GM19452 (cell line): ENCODE data around the gene ZNF768.
"Not testable (repeated sequence)": the region's sequence is repeated elsewhere in the genome, so short reads cannot be mapped to it uniquely, and the experiment has no call there.

Experiments used
- ATAC-seq: cut with Tn5 transposase; IDR thresholded peaks from one replicate; pipeline ENCODE4 v1.9.1; 2021; ENCODE audit not compliant: unreplicated experiment

The ZNF768 gene

DNA sequence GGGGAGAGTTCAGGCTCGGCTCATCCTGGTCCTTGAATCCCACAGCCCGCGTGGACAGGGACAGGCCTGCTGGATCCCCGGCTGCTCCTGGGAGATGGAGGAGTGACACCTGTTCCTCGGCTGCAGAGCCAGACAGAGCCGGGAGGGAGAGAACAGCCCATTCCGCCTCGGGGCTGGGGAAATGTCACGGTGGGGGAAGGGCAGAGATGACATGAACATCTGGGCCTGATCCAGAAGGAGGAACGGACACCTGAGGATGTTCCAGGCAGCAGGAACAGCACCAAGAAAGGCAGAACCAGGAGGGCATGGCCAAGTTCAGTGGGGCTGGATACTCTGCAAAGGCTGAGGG, 29.7 kb upstream of the ZNF768 start:
- ATAC-seq: no peak

DNA sequence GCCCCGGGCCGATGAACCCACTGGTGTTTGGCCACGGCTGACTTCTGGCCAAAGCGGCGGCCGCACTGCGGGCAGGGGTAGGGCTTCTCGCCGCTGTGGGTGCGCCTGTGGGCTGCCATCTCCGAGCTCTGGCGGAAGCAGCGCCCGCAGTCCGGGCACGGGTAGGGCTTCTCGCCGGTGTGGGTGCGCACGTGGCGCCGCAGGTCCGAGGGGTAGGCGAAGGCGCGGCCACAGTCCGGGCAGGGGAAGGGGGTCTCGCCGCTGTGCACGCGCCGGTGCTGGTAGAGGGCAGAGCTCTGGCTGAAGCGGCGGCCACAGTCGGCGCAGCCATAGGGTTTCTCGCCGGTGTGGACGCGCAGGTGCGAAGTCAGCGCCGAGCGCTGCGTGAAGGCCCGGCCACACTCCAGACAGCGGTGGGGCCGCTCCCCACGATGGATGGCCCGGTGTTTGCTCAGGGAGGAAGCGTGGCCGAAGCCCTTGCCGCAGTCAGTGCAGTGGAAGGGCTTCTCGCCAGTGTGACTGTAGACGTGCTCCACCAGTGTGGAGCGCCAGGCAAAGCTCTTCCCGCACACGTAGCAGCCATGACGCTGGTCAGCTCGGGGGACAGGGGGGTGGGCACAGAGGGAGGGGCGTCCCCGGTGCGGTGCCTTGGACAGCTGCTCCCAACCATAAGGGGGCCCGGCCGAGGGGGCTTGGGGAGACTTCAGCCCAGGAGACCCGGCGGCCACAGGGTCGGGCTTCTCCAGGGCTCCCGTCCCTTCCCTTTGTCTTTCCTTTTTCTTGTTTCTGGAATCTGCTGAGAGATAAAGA, 29.2 kb upstream of the ZNF768 start:
- ATAC-seq: no peak

DNA sequence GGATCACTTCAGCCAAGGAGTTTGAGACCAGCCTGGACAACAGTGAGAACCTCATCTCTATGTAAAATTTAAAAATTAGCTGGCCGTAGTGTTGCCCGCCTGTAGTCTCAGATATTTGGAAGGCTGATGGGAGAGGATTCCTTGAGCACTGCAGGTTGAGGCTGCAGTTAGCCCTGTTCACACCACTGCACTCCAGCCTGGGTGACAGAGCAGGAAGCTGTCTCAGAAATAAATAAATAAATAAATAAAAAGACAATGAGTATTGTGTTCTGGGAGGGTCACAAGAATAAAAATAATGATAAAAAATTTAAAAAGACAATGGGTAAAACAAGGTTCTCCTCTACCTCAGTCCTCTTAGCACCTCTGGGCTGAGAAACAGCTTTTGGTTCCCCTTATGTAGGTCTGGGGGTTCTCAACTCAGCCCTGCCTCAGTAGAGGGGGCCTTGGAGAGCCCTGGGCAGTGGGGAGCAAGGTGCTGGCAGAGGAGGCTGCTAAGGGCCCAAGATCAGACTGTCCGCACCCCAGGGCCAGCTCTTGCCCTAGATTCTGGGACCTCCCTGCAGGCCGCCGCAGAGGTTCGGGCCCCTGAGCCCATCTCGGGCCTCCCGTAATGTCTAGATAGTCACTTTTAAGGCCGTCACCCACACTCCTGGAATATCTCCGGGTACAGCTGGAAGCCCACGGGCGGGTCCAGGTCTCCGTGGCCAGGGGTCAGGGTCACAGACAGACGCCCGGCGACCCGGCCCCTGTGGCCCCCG, 28.4 kb upstream of the ZNF768 start:
- no peak for ATAC-seq

DNA sequence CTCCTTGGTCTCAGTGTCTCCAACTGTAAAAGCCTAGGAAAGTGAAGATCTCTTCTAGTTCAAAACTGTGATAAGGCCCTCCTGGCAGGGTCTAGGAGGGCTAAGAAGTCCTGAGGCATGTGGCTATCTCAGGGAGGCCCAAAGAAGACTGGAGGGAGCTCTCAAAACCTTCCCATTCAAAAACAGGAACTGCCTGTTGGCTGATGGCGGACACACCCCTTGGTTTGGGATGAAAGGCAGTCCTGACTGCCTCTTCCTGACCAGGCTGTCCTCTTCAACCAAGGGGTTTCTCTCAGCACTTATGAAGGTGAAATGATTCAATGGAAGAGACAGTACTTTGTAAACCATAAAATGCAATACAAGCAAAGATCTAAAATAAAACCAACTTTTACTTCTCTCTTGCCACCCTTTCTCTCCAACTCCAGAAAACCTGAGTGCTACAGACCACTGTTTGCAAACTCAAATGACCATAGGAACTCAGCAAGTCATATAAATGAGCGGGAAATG, 27.1 kb upstream of the ZNF768 start:
- no peak for ATAC-seq

DNA sequence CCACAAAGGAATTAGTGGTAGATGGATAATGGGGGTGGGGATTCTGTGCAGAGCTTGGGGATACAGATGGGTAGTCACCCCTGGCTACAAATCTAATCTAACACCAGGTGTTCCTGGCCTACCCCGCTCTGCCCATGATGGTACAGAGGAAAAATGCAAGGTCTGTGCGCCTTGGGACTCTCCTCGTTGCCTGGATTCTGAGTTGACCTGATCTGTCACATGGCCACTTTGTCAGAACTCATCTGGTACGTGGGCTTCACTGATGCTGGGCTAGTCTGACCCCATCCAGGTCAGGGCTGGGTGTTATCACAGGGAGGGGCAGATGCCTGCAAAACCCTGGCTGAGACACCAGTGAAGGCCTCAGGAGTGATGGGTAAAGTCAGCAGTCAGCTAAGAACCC, 26.6 kb upstream of the ZNF768 start:
- ATAC-seq: no peak

DNA sequence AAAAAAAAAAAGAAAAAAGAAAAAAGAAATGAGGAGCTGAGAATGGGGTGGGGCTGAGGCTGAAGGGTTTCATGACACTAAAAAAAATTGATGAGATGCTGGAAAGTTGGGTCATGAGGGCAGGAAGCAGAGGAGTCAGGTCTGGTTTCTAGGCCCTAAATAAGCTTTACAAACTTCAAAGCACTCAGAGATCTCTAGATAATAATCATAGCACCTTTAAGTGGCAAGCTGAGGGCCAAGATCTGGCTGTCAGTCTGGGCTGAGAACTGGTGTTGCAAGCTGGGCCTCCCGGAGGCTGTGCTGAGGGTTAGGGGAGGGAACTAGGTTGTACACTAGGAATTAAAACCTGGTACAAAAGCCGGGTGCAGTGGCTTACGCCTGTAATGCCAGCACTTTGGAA, 25.4 kb upstream of the ZNF768 start:
- no peak for ATAC-seq

DNA sequence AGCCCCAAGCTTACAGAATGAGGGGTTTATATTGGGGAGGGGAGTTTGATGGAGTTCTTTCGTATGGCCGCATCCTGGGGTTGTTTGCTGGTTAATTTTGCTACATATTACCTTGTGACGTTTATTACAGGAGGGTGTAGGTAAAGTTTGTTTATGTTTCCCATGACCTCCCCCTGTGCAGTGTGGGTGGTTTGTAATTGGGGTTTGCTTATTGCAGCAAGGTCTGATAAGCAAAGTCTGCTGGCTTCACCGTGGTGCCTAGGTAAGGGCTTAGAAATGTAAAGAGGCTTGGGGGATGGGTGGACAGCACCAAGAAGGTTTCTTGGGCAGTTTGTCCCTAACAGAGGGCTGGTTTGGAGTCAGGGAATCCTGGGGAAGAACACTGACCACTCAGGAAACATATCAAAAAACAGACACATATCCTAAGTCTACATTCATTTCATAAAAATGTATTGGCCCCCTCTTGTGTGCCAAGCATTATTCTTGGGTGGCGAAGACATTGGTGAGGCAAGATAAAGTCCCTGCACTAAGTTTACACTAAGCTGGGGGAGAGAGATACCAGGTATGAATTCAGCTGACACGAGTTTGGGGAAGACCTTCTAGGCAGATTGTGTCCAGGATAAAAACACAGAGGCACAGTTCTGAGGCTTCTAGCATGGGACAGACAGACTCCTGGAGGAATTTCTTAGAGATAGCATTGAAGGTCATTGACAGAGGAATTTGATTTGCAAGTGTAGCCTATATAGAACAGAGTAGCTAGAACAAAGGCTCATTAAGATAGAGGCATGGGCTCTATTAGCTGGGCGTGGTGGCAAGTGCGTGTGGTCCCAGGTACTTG, 22.3 kb upstream of the ZNF768 start:
- no peak for ATAC-seq

DNA sequence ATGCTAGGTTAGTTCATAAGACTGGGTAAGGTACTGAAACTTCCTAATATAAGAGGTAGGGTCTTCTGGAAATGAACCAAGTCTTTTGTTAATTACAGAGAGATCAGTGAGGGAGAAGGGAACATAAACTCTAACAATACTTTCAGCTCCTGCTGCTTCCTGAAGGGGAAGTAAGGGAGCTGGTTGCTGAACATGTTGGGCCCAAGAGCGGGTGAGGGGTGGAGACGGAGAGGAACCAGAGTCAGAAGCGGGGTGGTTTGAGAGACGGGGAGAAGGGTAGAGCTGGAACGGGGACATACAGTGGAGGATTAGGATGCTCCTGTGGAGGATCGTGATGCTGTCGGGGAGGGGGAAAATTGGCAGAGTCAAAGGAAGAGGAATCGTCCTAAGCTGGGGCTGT, 19.7 kb upstream of the ZNF768 start:
- no peak for ATAC-seq

DNA sequence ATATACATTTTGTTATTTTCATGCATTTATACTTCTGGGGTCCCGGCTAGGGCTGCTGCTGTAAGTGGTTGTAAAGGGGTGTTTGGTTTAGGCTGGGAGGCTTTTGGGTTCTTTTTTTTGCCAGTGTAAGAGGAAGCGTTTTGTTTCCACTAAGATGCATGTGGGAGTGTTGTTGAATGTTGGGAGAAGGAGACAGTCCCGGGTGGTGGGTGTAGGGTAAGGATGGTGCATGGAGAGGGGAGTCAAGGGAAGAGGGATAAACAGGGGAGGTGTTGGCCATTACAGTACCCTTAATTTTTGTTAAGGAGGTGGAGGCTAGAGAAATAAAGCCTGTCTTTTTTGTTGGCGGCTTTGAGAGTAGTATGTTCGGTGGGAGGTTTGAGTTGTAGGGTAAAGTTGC, 16.7 kb upstream of the ZNF768 start:
- no peak for ATAC-seq

DNA sequence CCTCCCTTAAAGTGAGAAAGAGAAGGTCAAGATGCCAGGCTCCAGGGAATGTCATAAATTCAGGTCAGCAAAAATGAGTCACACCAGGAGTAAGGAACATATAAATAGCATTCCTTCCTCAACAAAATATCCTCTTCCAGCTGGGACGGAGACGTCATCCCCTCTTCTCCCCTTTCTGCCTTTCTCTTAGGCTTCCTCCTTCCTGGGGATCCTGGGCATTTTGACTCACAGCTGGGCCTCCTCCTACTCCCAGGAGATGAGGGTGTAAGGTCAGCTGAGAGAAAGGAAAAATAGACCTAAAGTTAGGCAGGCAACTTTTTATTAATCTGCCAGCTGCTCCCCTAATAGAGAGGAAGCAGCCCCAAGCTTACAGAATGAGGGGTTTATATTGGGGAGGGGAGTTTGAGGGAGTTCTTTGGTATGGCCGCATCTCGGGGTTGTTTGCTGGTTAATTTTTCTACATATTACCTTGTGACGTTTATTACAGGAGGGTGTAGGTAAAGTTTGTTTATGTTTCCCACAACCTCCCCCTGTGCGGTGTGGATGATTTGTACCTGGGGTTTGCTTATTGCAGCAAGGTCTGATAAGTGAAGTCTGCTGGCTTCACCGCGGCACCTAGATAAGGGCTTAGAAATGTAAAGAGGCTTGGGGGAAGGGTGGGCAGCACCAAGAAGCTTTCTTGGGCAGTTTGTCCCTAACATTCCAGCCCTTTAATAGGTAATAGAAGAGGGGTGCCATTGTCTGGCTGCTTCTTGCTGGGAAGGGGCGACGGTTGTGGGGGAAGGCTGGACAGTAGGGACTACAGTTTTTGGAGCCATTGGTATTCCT, 15.3 kb upstream of the ZNF768 start:
- no peak for ATAC-seq

DNA sequence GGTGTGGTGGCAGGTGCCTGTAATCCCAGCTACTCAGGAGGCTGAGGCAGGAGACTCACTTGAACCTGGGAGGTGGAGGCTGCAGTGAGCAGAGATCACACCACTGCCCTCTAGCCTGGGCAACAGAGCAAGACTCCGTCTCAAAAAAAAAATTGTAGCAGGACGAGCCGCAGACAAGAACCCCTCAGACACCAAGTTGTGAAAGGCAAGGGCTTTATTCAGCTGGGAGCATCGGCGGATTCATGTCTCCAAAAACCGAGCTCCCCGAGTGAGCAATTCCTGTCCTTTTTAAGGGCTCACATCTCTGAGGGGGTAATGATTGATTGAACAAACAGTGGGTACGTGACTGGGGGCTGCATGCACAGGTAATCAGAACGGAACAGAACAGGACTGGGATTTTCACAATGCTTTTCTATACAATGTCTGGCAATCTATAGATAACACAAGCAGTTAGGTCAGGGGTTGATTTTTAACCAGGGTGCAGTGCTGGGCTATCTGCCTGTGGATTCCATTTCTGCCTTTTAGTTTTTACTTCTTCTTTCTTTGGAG, 14.6 kb upstream of the ZNF768 start:
- not testable (repeated sequence) for ATAC-seq

DNA sequence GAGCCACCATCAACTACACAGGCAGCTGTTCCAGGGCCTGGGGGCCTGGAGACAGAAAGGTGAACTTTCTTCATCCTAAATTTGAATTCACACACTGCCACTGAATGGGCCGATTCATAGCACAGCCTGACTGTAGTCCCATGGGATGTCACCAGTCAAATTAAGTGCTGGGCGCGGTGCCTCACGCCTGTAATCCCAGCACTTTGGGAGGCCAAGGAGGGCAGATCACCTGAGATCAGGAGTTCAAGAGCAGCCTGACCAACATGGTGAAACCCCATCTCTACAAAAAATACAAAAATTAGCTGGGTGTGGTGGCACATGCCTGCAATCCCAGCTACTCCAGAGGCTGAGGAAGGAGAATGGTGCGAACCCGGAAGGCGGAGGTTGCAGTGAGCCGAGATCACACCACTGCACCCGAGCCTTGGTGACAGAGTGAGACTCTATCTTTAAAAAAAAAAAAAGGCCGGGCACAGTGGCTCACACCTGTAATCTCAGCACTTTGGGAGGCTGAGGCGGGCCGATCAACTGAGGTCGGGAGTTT, 13.7 kb upstream of the ZNF768 start:
- not testable (repeated sequence) for ATAC-seq

DNA sequence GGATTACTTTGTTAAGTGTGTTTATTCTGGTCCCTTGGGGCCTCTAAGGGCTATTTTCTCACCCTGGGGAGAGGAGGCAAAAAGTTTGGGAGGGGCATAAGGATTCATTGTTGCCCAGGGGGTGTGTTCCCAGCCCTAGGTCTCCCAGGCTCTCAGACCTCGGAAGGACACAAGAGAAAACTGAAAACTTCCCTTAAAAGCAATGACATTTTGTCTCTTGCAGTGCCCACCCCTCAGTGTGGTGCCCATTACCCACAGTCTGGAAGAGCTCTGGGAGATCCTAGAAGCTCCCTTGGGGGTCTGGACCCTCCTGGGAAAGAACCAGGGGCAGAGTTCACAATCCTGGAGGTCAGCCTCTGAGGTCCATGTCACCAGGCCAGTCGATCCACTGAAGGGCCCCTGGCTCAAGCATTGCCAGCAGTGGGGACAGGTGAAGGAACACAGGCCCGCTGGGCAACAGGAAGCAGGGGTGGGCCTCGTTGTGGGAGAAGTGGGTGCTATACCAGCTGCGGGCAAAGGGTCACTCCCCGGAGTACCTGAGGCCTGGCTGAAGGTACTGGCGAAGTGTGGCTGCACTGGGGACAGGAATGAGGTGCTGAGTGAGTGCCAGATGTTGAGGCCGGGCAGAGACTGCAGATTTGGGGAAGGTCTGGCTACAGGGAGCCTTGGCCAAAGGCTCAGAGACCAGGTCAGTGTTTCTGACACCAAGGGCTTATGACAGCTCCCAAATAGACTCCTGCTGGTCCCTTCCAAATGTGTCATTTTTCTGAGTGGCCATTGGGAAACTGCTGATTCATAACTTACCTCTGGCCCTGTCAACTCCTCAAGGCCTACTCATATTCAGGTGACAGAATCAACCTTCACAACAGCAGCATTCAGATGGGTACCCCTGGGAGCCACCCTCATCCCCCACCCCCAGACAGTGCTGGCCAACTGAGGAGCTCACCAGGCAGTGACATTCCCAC, 12.9 kb upstream of the ZNF768 start:
- ATAC-seq: no peak

DNA sequence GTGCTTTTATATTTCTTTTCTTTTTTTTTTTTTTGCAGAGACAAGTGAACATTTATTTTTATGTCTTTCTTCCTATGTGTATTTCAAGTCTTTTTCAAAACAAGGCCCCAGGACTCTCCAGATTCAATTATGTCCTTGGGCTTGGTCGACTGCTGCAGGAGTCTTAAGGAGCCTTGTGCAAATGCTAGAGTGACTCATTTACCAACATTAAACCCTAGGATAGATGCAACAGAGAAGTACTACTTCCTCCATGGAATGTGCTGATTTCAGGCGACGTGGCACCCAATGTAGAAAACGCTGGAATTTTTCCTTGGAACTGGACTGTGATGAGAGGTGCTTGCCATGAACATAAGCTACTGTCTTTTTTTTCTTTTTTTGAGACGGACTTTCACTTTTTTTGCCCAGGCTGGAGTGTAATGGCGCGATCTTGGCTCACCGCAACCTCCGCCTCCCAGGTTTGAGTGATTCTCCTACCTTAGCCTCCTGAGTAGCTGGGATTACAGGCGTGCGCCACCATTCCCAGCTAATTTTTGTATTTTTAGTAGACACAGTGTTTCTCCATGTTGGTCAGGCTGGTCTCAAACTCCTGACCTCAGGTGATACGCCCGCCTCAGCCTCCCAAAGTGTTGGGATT, 10.1 kb upstream of the ZNF768 start:
- not testable (repeated sequence) for ATAC-seq

DNA sequence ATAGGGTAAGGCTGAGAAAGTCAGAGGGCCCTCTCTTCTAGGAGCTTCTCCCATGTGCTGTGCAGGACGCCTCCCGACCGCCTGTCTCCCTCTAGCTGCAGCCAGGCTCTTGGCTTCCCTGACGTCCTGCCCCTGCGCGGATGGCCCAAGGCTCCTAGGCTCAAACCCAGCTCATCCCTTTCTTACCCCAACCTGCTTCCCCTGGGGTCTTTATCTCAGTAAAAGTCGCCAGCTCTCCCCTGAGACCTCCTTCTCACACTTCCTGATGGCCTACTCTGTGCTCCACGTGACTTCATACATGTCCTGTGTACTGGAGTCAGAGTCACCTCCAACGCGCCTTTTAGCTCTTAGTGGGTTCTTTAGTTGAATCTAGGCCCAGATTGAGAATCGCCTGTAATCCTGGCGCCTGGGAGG, 9.4 kb upstream of the ZNF768 start:
- ATAC-seq: no peak

DNA sequence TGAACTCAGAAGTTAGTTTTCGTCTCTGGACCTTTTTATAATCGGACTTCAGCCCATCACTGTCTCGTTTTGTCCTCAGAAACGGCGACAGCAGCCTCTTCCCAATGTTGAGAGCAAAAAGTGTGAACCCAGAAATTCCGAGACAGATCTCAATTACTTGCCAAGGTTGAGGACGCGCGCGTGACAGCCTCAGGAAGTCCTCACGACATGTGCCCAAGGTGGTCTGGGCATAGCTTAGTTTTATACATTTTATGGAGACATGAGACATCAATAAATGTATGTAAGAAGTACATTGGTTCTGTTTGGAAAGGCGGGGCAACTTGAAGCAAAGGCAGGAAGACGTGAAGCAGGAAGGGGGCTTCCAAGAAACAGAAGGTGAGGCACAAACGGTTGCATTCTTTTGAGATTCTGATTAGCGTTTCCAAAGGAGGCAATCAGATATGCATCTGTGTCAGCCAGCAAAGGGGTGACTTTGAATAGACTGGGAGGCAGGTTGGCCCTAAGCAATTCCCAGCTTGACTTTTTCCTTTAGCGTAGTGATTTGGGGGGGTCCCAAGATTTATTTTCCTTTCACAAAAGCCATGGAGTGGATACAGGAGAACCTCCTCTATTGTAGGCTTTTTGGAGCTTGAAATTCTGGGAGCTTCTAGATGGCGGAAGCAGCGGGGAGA, 8.9 kb upstream of the ZNF768 start:
- ATAC-seq: peak; percentile 1

DNA sequence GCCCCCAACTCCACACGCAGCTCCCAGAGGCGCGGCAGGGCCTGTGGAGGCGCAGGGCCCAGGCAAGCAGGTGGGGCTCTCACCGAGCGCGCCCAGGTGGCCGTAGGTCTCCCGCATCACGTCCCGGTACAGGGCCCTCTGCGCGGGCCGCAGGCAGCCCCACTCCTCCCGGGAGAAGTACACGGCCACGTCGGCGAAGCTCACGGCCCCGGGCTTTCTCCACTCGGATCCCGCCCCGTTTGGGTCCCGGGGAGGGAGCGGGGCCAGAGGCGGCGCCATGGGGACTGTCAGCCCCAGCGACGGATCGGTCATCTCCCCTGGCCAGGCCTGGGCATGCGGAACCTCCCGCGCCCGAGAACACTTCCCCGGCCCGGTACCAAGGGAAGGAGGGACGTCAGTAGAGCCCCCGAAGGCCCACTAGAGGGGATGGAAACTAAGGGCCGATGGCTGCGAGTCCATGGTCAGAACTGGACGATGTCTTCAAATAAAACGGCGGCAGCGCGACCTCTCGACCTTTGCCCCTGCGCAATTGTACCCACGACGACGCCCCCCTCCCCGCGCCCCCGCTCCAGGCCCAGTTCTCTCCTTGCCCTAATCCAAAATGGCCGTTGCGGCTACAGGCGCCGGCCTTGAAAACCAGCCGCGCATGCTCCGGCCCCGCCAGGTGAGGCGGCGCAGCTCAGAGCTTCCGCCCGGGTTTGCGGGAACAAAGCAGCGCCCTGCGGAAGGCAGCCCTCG, 8.2 kb upstream of the ZNF768 start, which contains the start of gene ZNF747:
Gene ZNF747, minus strand, starts transcription at position 491 of the 738 bp plus-strand sequence. Its CDS starts 179 bp downstream, at position 312.
- ATAC-seq: peak; percentile 50
